Right lobe of liver (tissue), 6 donors: Measurements from ENCODE around the gene LSMEM2. TPM values are rescaled to one million over a fixed set of nuclear protein-coding genes. Genes with fewer than 3 reads are reported as not detected.

Source experiments
- ATAC-seq, 4 donors: fragments of 200-7000 bp; cut with Tn5 transposase; one replicate each; pipeline ENCODE4 v1.9.1; 2020; ENCODE audit warnings: mild to moderate bottlenecking in 4 of 4, moderate library complexity in 4 of 4
- DNase-seq, 3 donors: peaks; one replicate each; pipeline ENCODE4 v3.0.0-alpha.2; 2020
- H3K27ac ChIP-seq, 3 donors: fragments of 200-600 bp; one replicate each; pipeline ENCODE4 v1.8.0; 2022
- H3K27me3 ChIP-seq, 2 donors: fragments of 200-600 bp; one replicate each; pipeline ENCODE4 v1.8.0; 2022
- H3K36me3 ChIP-seq, 4 donors: fragments of 200-600 bp; sonication (generic) in 1 of 4; one replicate each; pipeline versions ENCODE4 v1.5.1 to v1.8.0; 2017 to 2022; ENCODE audit warnings: control low read depth in 1 of 4
- H3K4me1 ChIP-seq, 4 donors: fragments of 200-600 bp; sonication (generic) in 1 of 4; one replicate each; pipeline versions ENCODE4 v1.5.1 to v1.8.0; 2017 to 2022; ENCODE audit warnings: control low read depth in 1 of 4
- H3K4me3 ChIP-seq, 3 donors: fragments of 200-600 bp; one replicate each; pipeline ENCODE4 v1.8.0; 2022
- H3K9me3 ChIP-seq, 4 donors: fragments of 200-600 bp; sonication (generic) in 1 of 4; one replicate each; pipeline versions ENCODE4 v1.5.1 to v1.8.0; 2017 to 2022; ENCODE audit warnings: control low read depth in 1 of 4
- POLR2A ChIP-seq: fragments of 450-650 bp; IDR thresholded peaks from one replicate; pipeline ENCODE4 v1.6.1; 2017; ENCODE audit warnings: antibody characterized with exemption, mild to moderate bottlenecking
- WGBS: methylation state at CpG from one replicate; pipeline ENCODE4 v1.1.6; 2018; ENCODE audit warnings: low coverage, low lambda C conversion rate; ENCODE audit not compliant: insufficient coverage; ENCODE audit errors: missing lambda C conversion rate; 5-methylcytosine and 5-hydroxymethylcytosine counted together
- intact Hi-C, 2 donors: fragments of 100-400 bp; cut with DNase I; formaldehyde crosslinking; loops; one replicate each; pipeline versions ENCODE4 v1.11.2 to v1.14.1; 2022
- total RNA-seq, 6 experiments: library from RNA; depleted of rRNA in 2 of 6; stranded (reverse); fragments of >200 nt in 2 of 6; fragmentation: NEBNext Ultra II Directional in 3 of 6; extraction: Animal tissue kit (Norgen Biotek cat#: 25700) in 3 of 6; gene quantifications; one replicate each; pipeline versions ENCODE4 v1.1.0 to v1.2.4, GENCODE V29; 2016 to 2023
- TF ChIP-seq, protein P1 (sequence below), 4 donors: fragments of 200-600 bp in 3 of 4; fragments of 450-650 bp in 1 of 4; IDR thresholded peaks; one replicate each; pipeline versions ENCODE4 v1.5.1 to v1.8.0; 2016 to 2022; ENCODE audit warnings: antibody characterized with exemption in 4 of 4, mild to moderate bottlenecking in 2 of 4
- donor health status: DM: no; HTN: yes; CAD: no.
- donor health status: DM: no; HTN: no; CAD: no.
- donor health status: DM: no; HTN: no; CAD: no.
- donor health status: DM: no; HTN: yes; CAD: no.
- donor health status: DM: no; HTN: yes; CAD: no.

LSMEM2 gene
- total RNA-seq, 6 experiments from 2014 or later = not detected

- intact Hi-C loops = no loop called here
- TF ChIP-seq POLR2A = no peak
- TF ChIP-seq, protein P1, sequence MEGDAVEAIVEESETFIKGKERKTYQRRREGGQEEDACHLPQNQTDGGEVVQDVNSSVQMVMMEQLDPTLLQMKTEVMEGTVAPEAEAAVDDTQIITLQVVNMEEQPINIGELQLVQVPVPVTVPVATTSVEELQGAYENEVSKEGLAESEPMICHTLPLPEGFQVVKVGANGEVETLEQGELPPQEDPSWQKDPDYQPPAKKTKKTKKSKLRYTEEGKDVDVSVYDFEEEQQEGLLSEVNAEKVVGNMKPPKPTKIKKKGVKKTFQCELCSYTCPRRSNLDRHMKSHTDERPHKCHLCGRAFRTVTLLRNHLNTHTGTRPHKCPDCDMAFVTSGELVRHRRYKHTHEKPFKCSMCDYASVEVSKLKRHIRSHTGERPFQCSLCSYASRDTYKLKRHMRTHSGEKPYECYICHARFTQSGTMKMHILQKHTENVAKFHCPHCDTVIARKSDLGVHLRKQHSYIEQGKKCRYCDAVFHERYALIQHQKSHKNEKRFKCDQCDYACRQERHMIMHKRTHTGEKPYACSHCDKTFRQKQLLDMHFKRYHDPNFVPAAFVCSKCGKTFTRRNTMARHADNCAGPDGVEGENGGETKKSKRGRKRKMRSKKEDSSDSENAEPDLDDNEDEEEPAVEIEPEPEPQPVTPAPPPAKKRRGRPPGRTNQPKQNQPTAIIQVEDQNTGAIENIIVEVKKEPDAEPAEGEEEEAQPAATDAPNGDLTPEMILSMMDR (IDR thresholded peaks at IDR 0.05) = no peak
- ATAC-seq (no peak), DNase-seq (no peak)
- Histone ChIP-seq H3K36me3 (peaks cover 0 to 5% (median 2%) of the 10 kb centered on the region in 4 donors), H3K4me1 (peaks cover 0 to 21% (median 6%) of the 10 kb centered on the region in 4 donors), H3K9me3 (no peaks in the 10 kb centered on the region), H3K4me3 (no peak overlapping the region), H3K27me3 (no peaks in the 10 kb centered on the region), H3K27ac (no peak overlapping the region)
- 84% methylated on average over 8 of the region's 22 CpGs for WGBS
Observed at GRCh38 chr3:50294492-50295403, 15.9 kb downstream of the LSMEM2 start.

GRCh38 chr3:50295553-50296431 is 16.9 kb downstream of the LSMEM2 start:
- H3K9me3 ChIP-seq = no peaks in the 10 kb centered on the region
- WGBS = 50% methylated on average over 1 of the region's 8 CpGs
- H3K4me3 ChIP-seq = no peak overlapping the region
- ATAC-seq (no peak), DNase-seq (no peak)
- intact Hi-C loops = no loop called here
- H3K27me3 ChIP-seq = no peaks in the 10 kb centered on the region
- no peaks in the 10 kb centered on the region for H3K36me3 ChIP-seq
- H3K4me1 ChIP-seq = peaks cover 0 to 32% (median 13%) of the 10 kb centered on the region in 4 donors
- no peak overlapping the region for H3K27ac ChIP-seq
- TF ChIP-seq, protein P1 (IDR thresholded peaks at IDR 0.05) = no peak
- no peak for TF ChIP-seq POLR2A

DNA sequence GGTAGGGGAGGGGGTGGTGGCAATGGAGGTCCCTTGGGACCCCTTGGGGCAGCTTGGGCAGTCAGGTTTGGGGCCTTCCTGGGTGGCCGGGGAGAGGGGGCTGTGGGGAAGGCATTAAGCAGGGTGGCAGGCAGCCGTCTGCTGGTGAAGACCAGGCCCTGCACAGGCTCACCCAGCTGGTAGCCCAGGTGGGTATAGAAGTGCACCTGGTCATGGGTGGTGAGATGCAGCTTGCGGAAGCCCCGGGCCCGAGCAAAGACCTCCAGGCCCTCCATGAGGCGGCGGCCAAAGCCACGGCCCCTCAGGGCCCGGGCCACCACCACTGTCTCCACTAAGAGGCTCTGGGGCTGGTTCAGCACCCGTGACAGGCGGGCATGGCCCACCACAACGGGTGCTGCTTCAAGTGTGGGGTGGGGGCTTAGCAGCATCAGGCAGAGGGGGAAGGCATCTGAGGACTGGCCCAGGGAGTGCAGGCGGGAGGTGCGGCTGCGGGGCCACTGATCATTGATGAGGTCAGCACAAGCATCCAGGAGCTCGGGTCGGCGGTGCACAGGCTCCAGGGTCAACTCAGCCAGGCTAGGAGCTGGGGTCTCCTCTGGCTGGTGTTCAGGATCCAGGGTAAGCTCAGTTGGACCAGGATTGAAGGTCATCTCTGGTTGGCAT is 18.0 kb downstream of the LSMEM2 start:
- H3K4me1 ChIP-seq = peaks cover 0 to 35% (median 12%) of the 10 kb centered on the region in 4 donors
- no peak for DNase-seq
- H3K27me3 ChIP-seq = no peaks in the 10 kb centered on the region
- WGBS = 92% methylated on average over 4 of the region's 18 CpGs
- H3K27ac ChIP-seq = no peak overlapping the region
- intact Hi-C loops = no loop called here
- no peak for TF ChIP-seq POLR2A
- TF ChIP-seq, protein P1 (IDR thresholded peaks at IDR 0.05) = no peak
- ATAC-seq = no peak
- no peak overlapping the region for H3K4me3 ChIP-seq
- no peaks in the 10 kb centered on the region for H3K9me3 ChIP-seq
- H3K36me3 ChIP-seq = no peaks in the 10 kb centered on the region

DNA sequence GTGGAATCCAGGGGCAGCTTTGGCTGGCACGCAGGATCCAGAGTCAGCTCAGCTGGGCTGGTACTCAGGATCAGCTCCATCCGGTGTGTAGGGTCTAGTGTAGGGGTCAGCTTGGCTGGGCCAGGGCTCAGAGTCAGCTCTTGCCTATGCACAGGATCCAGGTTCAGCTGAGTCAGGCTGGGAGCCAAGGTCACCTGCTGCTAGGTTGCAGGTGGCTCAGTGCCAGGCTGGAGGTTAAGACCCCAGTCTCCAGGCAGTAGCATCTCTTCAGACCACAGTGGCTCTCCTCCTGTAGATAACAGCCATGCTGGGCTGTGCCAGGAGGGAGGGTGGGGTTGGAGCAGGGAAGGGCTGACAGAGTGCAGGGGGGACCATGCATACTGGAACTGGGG is 18.5 kb downstream of the LSMEM2 start:
- H3K4me3 ChIP-seq = no peak overlapping the region
- intact Hi-C loops = no loop called here
- TF ChIP-seq POLR2A = no peak
- TF ChIP-seq, protein P1 (IDR thresholded peaks at IDR 0.05) = no peak
- no peak overlapping the region for H3K27ac ChIP-seq
- H3K9me3 ChIP-seq = no peaks in the 10 kb centered on the region
- DNase-seq = peak in 1 of 3 donors; percentile 52
- H3K27me3 ChIP-seq = no peaks in the 10 kb centered on the region
- no peak for ATAC-seq
- no peaks in the 10 kb centered on the region for H3K36me3 ChIP-seq
- peaks cover 0 to 35% (median 12%) of the 10 kb centered on the region in 4 donors for H3K4me1 ChIP-seq
- no CpG with 5 or more reads among the region's 2 CpGs for WGBS
